Measurements from ENCODE around the gene GLRA1.

- no peak for TF ChIP-seq CTCF (optimal IDR thresholded peaks at IDR 0.05 in 1 of 3, IDR thresholded peaks at IDR 0.05 in 1 of 3, conservative IDR thresholded peaks at IDR 0.05 in 1 of 3; ENCODE audit: extremely low read depth in 1 of 3, insufficient read depth in 2 of 3, low read length in 3 of 3)
- TF ChIP-seq EZH2 (IDR thresholded peaks at IDR 0.05; ENCODE audit: low read length), result no peak
Observed at GRCh38 chr5:151896031-151896691, 28.5 kb downstream of the GLRA1 start.
